Measurements from ENCODE around the gene SYTL3.

DNA sequence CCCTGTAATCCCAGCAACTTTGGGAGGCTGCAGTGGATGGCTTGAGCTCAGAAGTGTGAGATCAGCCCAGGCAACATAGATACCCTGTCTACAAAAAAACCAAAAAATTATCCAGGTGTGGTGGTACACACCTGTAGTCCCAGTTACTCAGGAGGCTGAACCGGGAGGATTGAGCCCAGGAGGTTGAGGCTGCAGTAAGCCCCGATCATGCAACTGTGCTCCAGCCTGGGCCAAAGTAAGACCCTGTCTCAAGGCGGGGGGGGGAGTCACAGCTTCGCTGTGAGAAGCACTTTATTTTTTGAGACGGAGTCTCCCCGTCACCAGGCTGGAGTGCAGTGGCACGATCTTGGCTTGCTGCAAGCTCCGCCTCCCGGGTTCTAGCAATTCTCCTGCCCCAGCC, 115.1 kb downstream of the SYTL3 start:
- TF ChIP-seq CTCF (conservative IDR thresholded peaks at IDR 0.05; ENCODE audit: low read depth in 2 of 2) = no peak
- TF ChIP-seq NANOG (IDR thresholded peaks at IDR 0.05; ENCODE audit: borderline replicate concordance) = no peak
- no peak for TF ChIP-seq POLR2AphosphoS5 (IDR thresholded peaks at IDR 0.05; ENCODE audit: low read depth)
- TF ChIP-seq CREB1 (CRISPR knock-in tag; IDR thresholded peaks at IDR 0.05; ENCODE audit: low read depth) = no peak
- no peak for TF ChIP-seq EZH2 (IDR thresholded peaks at IDR 0.05; ENCODE audit: low read depth, unreplicated experiment)
- TF ChIP-seq EZH2phosphoT487 (IDR thresholded peaks at IDR 0.05; ENCODE audit: unreplicated experiment) = no peak
- TF ChIP-seq, protein P1, sequence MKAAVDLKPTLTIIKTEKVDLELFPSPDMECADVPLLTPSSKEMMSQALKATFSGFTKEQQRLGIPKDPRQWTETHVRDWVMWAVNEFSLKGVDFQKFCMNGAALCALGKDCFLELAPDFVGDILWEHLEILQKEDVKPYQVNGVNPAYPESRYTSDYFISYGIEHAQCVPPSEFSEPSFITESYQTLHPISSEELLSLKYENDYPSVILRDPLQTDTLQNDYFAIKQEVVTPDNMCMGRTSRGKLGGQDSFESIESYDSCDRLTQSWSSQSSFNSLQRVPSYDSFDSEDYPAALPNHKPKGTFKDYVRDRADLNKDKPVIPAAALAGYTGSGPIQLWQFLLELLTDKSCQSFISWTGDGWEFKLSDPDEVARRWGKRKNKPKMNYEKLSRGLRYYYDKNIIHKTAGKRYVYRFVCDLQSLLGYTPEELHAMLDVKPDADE (IDR thresholded peaks at IDR 0.05) = no peak
- no peak for TF ChIP-seq JUNB (IDR thresholded peaks at IDR 0.05; ENCODE audit: unreplicated experiment)
- TF ChIP-seq REST (IDR thresholded peaks at IDR 0.05; ENCODE audit: unreplicated experiment) = no peak
